Astrocyte of the cerebellum (primary cell): Measurements from ENCODE around the gene MTHFD2.

Source experiments
- DNase-seq: peaks from one replicate; pipeline ENCODE4 v3.0.0-alpha.2; 2011; ENCODE audit warnings: low read depth
- H3K4me3 ChIP-seq: 2 replicates; pipeline ENCODE4 v1.5.1; 2011; ENCODE audit warnings: mild to moderate bottlenecking, low read depth, low read length, moderate library complexity
- CTCF ChIP-seq: IDR thresholded peaks from 2 replicates; pipeline ENCODE4 v1.5.1; 2012; ENCODE audit warnings: low read length, low read depth, moderate library complexity, mild to moderate bottlenecking; ENCODE audit errors: missing control alignments
- in situ Hi-C: cut with HindIII; loops from 2 replicates; pipeline ENCODE4 v1.10.0; 2017; ENCODE audit warnings: low sequenced_read_pairs

The MTHFD2 gene

GRCh38 chr2:74198461-74199274 lies at the start of gene MTHFD2:
MTHFD2 (plus strand) TSS chr2:74198615; CDS start chr2:74198642, 27 bp downstream.
- in situ Hi-C loops = no loop called here
- peak within 1 kb of the TSS; percentile 81 for H3K4me3 ChIP-seq
- DNase-seq = peak; percentile 86
- peak; percentile 76 for TF ChIP-seq CTCF

GRCh38 chr2:74149247-74149525 lies 49.2 kb upstream of the MTHFD2 start:
- in situ Hi-C loops = no loop called here
- no peak for DNase-seq
- no peak for TF ChIP-seq CTCF
- H3K4me3 ChIP-seq = no peak overlapping the region

GRCh38 chr2:74149570-74150319 lies 48.7 kb upstream of the MTHFD2 start:
- DNase-seq = no peak
- no peak for TF ChIP-seq CTCF
- in situ Hi-C loops = no loop called here
- H3K4me3 ChIP-seq = no peak overlapping the region

GRCh38 chr2:74152954-74153353 lies 45.5 kb upstream of the MTHFD2 start:
- TF ChIP-seq CTCF = no peak
- in situ Hi-C loops = no loop called here
- no peak overlapping the region for H3K4me3 ChIP-seq
- DNase-seq = no peak

- DNase-seq = no peak
- H3K4me3 ChIP-seq = no peak overlapping the region
- no peak for TF ChIP-seq CTCF
- in situ Hi-C loops = loop anchor here (5.0 kb wide), 1 partner anchor 56 kb away; no protein-coding TSS in a partner anchor
Observed at GRCh38 chr2:74155830-74156229, 42.6 kb upstream of the MTHFD2 start.

GRCh38 chr2:74162951-74163350 lies 35.5 kb upstream of the MTHFD2 start:
- H3K4me3 ChIP-seq = no peak overlapping the region
- in situ Hi-C loops = no loop called here
- no peak for TF ChIP-seq CTCF
- no peak for DNase-seq
